HG02970 (cell line): ENCODE measurements around the gene PIK3R4.

Experiments used
- ATAC-seq: cut with Tn5 transposase; IDR thresholded peaks from one replicate; pipeline ENCODE4 v1.9.1; 2021; ENCODE audit warnings: mild to moderate bottlenecking, moderate library complexity, moderate number of reproducible peaks; ENCODE audit not compliant: unreplicated experiment, low FRiP score

Gene PIK3R4

DNA sequence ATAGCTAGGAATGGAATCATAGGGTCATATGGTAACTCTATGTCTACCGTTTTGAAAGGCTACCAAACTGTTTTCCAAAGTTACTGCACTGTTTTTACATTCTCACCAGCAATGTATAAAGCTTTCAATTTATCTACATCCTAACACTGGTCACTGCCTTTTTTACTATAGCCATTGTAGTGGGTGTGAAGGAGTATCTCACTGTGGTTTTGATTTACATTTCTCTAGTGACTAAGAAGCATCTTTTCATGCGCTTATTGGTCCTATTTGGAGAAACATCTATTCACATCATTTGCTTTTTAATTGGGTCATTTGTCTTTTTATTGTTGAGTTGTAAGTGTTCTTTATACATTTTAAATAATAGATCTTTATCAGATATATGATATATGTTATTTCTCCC lies 53.3 kb downstream of the PIK3R4 start:
- no peak for ATAC-seq

DNA sequence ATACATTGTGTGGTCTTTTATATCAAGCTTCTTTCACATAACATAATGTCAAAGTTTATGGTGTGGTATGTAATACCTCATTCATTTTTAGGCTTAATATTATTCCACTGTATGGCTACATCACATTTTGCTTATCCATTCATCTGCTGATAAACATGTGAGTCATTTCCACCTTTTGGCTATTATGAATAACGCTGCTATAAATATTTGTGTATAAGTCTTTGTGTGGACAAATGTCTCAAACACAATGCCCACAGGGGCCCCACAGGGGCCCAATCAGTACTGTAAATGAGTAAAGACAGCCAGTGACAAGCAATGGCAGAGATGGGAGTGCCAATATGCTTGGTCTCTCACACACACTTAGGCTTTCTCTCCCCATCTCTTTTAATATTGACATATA lies 54.2 kb downstream of the PIK3R4 start:
- ATAC-seq = no peak

DNA sequence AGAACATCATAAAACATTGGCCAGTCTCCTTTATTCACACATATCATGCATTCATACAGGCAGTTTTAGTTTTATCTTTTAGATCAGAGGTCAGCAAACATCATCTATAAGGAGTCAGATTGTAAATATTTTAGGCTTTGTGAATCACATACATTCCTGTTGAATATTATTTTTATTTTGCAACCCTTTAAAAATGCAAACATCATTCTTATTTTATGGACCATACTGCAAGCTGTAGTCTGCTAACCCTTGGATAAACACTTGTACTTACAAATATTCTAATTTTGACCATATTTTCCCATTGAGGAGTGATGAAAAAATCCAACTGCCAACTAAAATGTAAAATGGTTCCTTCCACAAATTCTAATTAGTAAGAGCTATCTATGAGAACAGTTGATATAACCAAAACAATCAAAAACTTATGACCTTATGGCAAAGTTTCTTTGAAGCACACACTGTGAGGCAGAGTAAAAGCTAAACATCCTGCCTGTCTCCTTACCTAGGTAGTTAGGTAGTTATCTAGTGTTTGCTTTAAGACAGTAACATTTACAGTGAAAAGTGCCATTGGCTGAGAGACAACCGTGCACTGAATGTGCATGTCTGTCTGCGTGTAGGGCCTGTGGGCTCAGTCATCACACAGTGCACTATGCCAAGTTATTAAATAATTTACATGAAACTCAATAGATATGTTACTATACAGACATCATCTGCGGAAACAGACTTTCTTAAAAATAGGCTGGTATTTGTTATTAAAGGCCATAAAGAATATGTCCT lies 57.7 kb downstream of the PIK3R4 start:
- no peak for ATAC-seq

DNA sequence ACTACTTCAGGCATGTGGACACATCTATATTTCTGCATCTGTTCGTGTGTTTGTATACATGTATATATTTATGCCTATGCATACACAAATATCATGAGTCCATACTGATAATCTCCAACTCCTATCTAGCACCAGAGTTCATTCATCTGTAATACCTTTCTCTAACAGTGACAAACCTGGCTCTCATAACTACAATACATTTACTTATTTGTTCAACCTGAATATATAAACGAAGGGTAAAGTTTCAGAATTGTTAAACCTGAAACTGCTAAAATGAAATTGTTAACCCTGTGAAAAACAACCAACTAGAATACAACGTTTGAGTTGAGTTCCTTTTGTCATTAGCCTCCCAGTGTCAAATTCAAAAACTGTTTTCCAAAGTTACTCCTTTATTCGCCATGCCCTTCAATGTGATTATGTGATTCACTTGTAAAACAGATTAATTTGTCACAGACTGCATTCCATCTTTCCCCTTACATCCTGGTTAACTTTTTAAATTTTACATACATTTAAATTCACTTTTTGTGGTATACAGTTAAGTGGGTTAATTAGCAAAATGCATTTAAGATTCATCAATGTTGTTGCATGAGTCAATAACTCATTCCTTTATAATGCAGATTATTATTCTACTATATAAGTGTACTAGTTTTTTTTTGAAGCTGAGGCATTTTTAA lies 58.5 kb downstream of the PIK3R4 start:
- no peak for ATAC-seq

DNA sequence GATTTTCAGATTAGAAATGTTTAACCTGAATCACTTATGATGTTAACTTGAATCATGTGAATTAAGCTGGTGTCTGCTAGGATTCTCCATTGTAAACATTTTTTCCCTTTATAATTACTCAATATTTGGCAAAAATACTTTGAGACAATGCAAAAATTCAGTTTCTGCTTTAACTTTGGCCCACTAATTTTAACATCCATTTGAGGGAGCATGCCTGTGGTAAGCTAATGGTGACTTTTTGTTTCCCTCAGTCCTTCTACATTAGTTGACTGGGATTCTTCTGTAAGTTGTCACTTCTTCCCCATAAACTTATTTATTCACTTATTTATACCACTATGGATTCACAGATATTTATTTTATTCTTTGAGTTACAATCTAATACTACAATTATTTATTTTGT lies 59.3 kb downstream of the PIK3R4 start:
- ATAC-seq = no peak

DNA sequence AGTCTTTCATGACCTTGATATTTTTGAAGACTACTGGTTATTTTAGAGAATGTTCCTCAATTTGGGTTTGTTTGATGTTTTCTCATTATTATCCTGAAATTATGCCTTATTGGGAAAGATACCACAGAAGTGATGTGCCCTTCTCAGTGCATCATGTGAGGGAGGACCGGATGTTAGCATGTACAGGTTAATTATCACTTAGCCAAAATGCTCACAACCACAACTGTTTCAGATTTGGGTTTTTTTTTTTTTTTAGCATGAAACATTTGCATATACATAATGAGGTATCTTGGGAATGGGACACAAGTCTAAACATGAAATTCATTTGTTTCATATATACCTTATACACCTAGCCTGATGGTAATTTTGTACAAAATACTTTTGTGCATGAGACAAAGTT lies 59.8 kb downstream of the PIK3R4 start:
- ATAC-seq = no peak

DNA sequence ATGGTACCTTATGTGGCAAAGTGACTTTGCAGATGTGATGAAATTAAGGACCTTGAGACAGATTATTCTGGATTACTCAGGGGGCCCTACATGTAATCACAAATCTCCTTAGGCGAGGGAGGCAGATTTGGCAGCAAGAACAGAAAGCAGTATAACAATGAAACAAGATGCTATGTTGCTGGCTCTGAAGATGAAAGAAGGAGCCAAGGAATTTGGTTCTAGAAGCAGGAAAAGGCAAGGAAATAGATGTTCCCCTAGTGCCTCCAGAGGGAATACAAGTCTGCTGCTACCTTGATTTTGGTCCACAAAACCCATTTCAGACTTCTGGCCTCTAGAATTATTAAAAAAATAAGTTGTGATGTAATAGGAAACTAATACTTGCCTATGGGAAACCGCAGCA lies 64.5 kb downstream of the PIK3R4 start:
- ATAC-seq = no peak

DNA sequence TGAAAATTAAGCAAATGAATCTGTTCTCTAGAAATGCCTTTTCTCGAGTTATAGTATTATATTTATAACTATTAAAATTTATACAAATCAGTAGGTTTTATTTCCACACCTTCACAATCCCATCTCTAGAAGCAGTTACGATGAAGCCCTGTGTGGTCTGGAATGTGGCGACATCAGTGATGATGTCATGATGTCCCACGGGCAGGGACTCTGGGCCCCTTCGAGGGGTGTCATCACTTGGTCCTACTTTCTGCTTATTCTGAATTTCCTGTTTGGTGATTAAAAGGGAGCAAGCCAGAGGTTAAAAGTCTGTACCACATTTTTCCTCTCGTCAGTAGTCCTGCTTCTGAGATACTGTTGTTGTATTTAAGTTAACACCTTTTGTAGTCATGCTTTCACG lies 67.4 kb downstream of the PIK3R4 start:
- ATAC-seq = no peak

DNA sequence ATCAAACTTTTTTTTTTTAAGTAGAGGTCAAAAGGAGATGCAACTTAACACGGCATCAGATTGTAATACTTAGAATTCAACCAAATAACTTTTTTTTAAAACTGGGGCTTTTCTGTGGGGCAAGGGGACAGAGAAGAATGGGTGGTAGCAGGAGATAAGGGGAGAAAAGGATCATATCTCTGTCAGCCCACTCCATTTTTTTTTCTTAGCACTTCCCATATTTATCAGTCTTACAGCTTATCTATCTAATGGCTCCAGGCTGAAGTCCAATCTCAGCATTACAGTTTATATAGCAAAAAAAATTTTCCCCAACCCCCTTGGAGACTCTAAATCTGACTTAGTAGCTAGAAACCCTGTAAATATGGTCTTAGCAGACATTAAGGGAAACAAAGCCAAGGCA lies 69.3 kb downstream of the PIK3R4 start:
- no peak for ATAC-seq

DNA sequence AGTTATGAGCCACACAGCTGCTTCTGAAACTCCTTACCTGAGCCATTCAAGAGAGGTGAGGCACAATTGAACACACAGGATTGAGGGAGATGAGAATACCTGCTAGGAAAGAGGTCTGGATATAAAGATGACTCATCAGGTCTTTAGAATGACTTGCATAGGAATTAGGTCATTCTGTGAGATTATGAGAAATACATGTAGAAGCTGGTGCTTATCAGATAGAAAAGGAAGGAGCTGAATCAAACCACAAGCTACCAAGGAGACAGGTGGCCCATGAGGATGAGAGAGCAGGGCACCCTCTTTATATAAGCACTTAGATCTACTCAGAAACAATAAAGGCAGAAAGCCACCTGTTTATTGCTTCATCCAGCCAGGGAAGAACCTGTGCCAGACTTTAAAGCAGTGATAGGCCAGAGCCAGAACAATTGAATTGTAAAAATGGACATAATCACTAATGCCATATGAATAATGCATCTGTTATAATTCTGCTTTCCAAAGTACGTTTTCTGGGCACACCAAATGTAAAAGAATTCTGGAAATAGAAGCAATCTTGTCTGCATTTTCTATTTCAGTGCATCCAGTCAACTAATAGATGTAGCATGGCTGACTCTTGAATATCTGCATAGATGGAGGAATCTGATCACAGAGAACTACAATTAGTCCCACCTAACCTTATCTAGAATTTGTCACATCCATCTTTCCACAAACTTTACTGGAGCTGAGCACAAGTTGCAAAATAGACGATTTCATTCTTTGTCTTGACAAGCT lies 74.9 kb downstream of the PIK3R4 start:
- ATAC-seq = no peak

DNA sequence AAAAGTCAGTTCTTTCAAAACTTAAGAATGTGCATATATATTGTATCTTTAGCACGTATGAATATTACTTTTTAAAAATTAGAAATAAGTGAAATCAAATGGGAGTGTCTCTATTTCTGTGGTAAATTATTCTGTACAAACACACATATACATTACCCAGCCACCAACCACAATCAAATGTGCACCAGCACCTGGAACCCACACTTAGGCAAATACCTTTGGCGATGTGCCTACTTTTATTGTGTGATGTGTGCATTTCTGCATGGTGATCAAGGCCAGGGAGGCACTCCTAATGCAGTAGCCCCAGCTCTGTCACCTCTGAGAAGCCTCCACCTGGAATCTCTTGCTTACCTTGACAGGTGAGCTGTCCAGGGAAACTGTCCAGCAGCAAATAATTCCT lies 76.9 kb downstream of the PIK3R4 start:
- no peak for ATAC-seq

DNA sequence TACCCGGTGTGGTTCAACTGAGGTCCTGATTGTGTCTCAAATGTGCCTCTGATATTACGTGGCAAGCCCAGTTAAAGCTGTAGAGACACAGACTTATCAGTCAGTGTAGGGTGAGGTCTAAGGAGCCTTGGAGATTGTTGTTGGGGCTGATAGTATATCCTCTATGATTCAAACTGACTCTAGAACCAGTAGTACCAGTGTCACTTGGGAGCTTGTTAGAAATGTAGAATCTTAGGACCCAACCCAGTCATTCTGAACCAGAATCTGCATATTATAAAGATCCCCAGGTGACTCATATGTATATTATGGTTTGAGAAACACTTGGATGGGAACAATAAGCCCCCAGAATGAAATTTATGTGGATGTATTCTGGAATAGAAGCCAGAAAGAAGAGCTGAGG lies 83.5 kb downstream of the PIK3R4 start:
- ATAC-seq = no peak

DNA sequence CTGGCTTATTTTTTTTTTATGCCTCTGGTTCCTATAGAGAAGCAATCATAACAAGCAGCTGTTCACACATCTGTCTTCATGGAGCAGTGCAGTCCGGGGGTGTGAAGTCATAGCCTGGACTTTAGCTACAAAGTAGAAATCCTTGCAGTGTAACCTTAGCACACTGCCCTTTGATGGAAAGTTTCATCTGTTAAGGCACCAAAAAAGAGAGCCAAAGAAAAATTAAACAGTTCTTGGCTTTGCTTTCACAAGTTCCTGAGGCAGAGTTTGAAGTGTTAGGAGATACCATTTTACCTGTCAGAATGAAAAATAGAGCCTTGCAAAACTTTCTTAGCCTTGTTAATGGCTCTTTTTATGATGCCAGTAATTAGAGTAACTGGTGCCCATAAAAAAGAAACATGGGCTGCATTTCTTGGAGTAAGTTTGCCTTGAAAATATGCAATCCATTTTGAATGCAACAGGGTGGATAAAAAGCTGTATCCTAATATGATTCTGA lies 84.1 kb downstream of the PIK3R4 start:
- no peak for ATAC-seq

DNA sequence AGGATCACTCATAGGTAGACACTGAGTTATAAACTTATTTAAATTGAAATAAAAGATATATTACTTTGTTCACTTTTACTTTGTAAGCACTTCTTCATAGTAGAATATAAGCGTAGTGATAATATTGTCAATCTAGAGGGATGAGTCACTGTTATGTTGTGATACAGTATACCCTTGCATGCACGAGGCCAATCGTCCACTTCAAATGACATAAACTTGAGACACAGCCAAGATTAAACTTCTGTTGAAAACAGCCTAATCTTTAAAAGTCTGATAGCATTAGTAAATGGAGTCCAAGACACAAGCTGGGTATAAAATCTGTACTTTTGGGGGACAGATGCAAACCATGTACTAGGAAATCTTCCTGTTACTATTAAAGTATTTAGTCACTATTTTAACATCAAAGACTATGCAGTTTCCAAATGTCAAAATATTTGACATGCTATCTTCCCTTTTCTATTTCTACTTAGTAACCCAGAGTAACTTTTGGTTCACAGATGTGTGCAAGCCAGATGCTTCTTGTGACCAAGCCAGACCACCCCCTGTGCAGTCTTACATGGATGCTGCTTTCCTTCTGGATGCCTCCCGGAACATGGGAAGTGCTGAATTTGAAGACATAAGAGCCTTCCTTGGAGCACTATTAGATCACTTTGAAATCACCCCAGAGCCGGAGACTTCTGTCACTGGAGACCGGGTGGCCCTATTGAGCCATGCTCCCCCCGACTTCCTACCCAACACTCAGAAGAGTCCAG lies 85.3 kb downstream of the PIK3R4 start:
- ATAC-seq = no peak

DNA sequence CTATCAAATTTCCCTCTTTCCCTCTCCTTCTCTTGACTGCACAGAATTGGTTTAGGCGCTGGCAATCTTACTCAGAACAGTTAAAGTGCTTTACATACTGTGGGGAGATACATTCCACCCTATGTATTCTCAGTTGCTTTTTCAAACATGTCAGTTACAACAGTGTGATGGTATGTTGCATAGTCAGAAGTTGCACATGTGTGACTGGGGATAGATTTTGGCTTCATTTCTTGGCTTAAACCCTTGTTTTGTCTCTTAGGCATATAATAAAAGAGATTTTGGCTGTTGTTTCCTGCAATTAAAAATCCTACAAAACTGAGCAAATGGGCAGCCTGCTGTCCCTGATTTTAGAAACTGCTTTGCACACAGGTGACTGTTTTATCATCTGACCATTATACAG lies 86.7 kb downstream of the PIK3R4 start:
- no peak for ATAC-seq

DNA sequence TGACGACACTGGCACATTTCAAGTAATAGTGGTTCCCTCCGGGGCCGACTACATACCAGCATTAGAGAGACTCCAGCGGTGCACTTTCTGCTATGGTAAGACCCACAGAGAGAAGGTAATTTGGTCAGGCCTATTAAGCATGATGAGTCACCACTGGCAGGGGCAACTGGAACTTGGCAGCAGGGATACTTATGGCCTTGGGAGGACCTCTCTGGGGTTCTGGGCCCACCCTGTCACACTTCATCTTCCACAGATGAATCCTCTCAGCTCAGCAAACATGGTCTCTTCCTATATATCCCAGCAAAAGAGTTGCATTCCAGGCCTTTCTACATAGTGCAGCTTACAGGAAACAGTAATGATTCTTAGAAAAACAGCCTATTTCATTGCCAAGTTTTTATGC lies 88.0 kb downstream of the PIK3R4 start:
- ATAC-seq = no peak

DNA sequence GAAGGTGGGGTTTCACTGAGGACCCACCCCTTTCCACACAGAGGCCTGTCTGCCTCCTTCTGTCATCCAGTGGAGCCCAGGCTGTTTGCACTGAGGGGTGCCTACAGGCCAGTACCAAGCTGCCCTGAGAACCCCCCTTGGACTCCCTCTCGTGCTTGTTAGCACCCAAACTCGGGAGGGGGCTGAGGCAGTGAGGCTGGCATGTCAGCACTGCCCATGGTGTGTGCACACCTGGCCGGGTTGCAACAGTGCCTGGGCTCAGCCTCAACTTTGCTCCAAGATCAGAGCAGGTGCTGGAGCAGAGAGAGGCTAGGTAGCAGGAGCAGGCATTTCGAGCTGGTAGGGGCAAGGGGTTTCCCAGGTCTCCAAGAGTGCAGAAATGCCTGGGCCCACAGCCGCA lies 90.0 kb downstream of the PIK3R4 start:
- ATAC-seq = no peak

DNA sequence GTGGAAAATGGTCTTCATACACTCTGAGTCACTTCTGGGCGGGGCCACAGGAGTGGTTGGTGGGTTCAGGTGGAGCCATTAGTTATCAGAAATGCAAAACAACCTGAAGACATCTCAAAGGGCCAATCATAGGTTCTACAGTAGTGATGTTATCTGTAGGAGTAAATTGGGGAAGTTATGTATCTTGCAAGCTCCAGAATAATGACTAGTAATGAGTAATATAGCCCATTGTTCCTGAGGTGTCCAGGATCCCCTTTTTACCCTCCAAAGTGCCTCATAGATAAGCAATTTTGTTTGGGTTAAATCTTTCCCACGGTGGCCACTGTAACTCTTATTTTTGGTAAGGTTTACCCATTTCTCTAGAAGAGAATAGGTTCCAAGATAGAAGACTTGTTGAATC lies 91.7 kb downstream of the PIK3R4 start:
- no peak for ATAC-seq

DNA sequence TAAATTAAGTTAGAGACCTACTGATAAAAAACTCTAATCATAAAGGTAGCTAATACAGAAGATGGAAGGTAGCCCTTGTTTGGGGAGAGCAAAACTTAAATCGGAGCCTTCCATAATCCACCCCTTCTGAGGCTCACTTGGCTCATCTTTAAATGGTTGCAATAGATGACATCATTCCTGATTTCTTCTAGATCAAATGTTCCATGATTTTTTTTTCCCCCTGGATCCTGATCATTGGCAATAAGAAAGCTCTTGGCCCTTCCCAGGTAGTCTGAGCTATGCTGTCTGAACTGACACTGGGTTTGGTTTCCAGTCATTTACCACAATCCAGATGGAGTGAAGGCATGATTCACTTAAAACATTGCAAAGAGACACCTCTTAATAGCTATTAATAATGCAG lies 92.5 kb downstream of the PIK3R4 start:
- ATAC-seq = no peak

DNA sequence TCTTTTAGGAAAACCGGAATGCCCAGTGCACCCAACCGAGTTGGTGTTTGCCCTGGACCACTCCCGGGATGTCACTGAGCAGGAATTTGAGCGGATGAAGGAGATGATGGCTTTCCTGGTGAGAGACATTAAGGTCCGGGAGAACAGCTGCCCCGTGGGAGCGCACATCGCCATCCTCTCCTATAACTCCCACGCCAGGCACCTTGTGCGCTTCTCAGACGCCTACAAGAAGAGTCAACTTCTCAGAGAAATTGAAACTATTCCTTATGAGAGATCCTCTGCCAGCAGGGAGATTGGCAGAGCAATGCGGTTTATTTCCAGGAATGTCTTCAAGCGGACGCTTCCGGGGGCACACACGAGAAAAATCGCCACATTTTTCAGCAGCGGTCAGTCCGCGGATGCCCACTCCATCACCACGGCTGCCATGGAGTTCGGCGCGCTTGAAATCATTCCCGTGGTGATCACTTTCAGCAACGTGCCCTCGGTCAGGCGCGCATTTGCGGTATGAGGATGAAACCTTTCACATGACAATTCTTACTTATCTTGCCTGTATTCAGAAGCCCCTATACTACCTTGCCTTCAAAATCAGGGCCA lies 97.5 kb downstream of the PIK3R4 start:
- ATAC-seq = no peak
